Central memory CD8-positive, alpha-beta T cell (primary cell): ENCODE results near the gene MACO1.
"Not testable (repeated sequence)": the region's sequence is repeated elsewhere in the genome, so short reads cannot be mapped to it uniquely, and the experiment has no call there.

ENCODE experiments used
- ATAC-seq: fragments of 150-1000 bp; cut with Tn5 transposase; replicated peaks from 2 replicates; pipeline ENCODE4 v1.10.0; 2022; ENCODE audit warnings: mild to moderate bottlenecking, moderate FRiP score, moderate number of reproducible peaks; ENCODE audit not compliant: poor library complexity, severe bottlenecking; ENCODE audit errors: extremely low read depth
- DNase-seq, 2 donors: peaks; one replicate each; pipeline ENCODE4 v3.0.0; 2021; ENCODE audit warnings: low spot score in 2 of 2
- H3K27ac Mint-ChIP-seq: one replicate; pipeline ENCODE4 v1.8.0; 2022; ENCODE audit warnings: low read depth, mild to moderate bottlenecking, moderate library complexity, mixed read lengths
- H3K27me3 Mint-ChIP-seq: one replicate; pipeline ENCODE4 v1.8.0; 2022; ENCODE audit warnings: mixed read lengths
- H3K36me3 Mint-ChIP-seq: one replicate; pipeline ENCODE4 v1.8.0; 2022; ENCODE audit warnings: mild to moderate bottlenecking, moderate library complexity, mixed read lengths; ENCODE audit not compliant: insufficient read depth
- H3K4me1 Mint-ChIP-seq: one replicate; pipeline ENCODE4 v1.8.0; 2022; ENCODE audit warnings: mixed read lengths
- H3K4me3 Mint-ChIP-seq: one replicate; pipeline ENCODE4 v1.8.0; 2022; ENCODE audit warnings: mild to moderate bottlenecking, moderate library complexity, mixed read lengths
- H3K9me3 Mint-ChIP-seq: one replicate; pipeline ENCODE4 v1.8.0; 2022; ENCODE audit warnings: mixed read lengths

The MACO1 gene

GRCh38 chr1:25447547-25447946, 16.9 kb downstream of the MACO1 start:
- no peaks in the 10 kb centered on the region for H3K9me3 Mint-ChIP-seq
- no peak for ATAC-seq

GRCh38 chr1:25450891-25451290, 20.2 kb downstream of the MACO1 start:
- no peaks in the 10 kb centered on the region for H3K27me3 Mint-ChIP-seq
- ATAC-seq = no peak
- peak overlapping the region; percentile 25 for H3K27ac Mint-ChIP-seq
- H3K4me1 Mint-ChIP-seq = peaks cover 4% of the 10 kb centered on the region
- H3K9me3 Mint-ChIP-seq = no peaks in the 10 kb centered on the region
- no peak overlapping the region for H3K4me3 Mint-ChIP-seq
- no peak for DNase-seq
- H3K36me3 Mint-ChIP-seq = peaks cover 29% of the 10 kb centered on the region

More at GRCh38 chr1:25447547-25447946, 16.9 kb downstream of the MACO1 start:
- Mint-ChIP-seq H3K36me3 (peaks cover 15% of the 10 kb centered on the region), H3K4me3 (no peak overlapping the region), H3K27ac (no peak overlapping the region), H3K4me1 (peaks cover 13% of the 10 kb centered on the region), H3K27me3 (no peaks in the 10 kb centered on the region)
- DNase-seq = no peak

GRCh38 chr1:25451908-25452307, 21.2 kb downstream of the MACO1 start:
- Mint-ChIP-seq H3K27me3 (no peaks in the 10 kb centered on the region), H3K36me3 (peaks cover 38% of the 10 kb centered on the region), H3K4me3 (no peak overlapping the region), H3K9me3 (no peaks in the 10 kb centered on the region), H3K4me1 (no peaks in the 10 kb centered on the region), H3K27ac (no peak overlapping the region)
- no peak for DNase-seq
- no peak for ATAC-seq

GRCh38 chr1:25456502-25456901, 25.8 kb downstream of the MACO1 start:
- H3K27me3 Mint-ChIP-seq = no peaks in the 10 kb centered on the region
- H3K4me3 Mint-ChIP-seq = no peak overlapping the region
- no peak overlapping the region for H3K27ac Mint-ChIP-seq
- no peaks in the 10 kb centered on the region for H3K9me3 Mint-ChIP-seq
- no peaks in the 10 kb centered on the region for H3K4me1 Mint-ChIP-seq
- ATAC-seq = no peak
- H3K36me3 Mint-ChIP-seq = peaks cover 59% of the 10 kb centered on the region
- DNase-seq = no peak

GRCh38 chr1:25458541-25459298, 28.0 kb downstream of the MACO1 start:
- H3K4me1 Mint-ChIP-seq = peaks cover 5% of the 10 kb centered on the region
- H3K36me3 Mint-ChIP-seq = peaks cover 54% of the 10 kb centered on the region
- DNase-seq = no peak
- H3K27me3 Mint-ChIP-seq = no peaks in the 10 kb centered on the region
- no peak overlapping the region for H3K27ac Mint-ChIP-seq
- no peaks in the 10 kb centered on the region for H3K9me3 Mint-ChIP-seq
- no peak for ATAC-seq
- no peak overlapping the region for H3K4me3 Mint-ChIP-seq

GRCh38 chr1:25460020-25460419, 29.3 kb downstream of the MACO1 start:
- no peak overlapping the region for H3K4me3 Mint-ChIP-seq
- ATAC-seq (no peak), DNase-seq (no peak)
- H3K9me3 Mint-ChIP-seq = no peaks in the 10 kb centered on the region
- peaks cover 5% of the 10 kb centered on the region for H3K4me1 Mint-ChIP-seq
- H3K36me3 Mint-ChIP-seq = peaks cover 45% of the 10 kb centered on the region
- no peak overlapping the region for H3K27ac Mint-ChIP-seq
- H3K27me3 Mint-ChIP-seq = no peaks in the 10 kb centered on the region

GRCh38 chr1:25460816-25461215, 30.1 kb downstream of the MACO1 start:
- DNase-seq, ATAC-seq, H3K9me3 Mint-ChIP-seq, H3K4me1 Mint-ChIP-seq, H3K27me3 Mint-ChIP-seq, H3K27ac Mint-ChIP-seq, H3K4me3 Mint-ChIP-seq: not testable (repeated sequence)
- peaks cover 43% of the 10 kb centered on the region for H3K36me3 Mint-ChIP-seq

- Mint-ChIP-seq H3K27me3 (no peaks in the 10 kb centered on the region), H3K36me3 (peaks cover 36% of the 10 kb centered on the region), H3K27ac (no peak overlapping the region), H3K9me3 (no peaks in the 10 kb centered on the region), H3K4me1 (peaks cover 10% of the 10 kb centered on the region), H3K4me3 (no peak overlapping the region)
- ATAC-seq (no peak), DNase-seq (no peak)
Observed at GRCh38 chr1:25461849-25462248, 31.2 kb downstream of the MACO1 start.

GRCh38 chr1:25462732-25463131, 32.0 kb downstream of the MACO1 start:
- H3K9me3 Mint-ChIP-seq = no peaks in the 10 kb centered on the region
- no peak for DNase-seq

GRCh38 chr1:25467193-25467592, 36.5 kb downstream of the MACO1 start:
- ATAC-seq (no peak), DNase-seq (no peak)
- Mint-ChIP-seq H3K4me3 (peak overlapping the region; percentile 23), H3K27me3 (no peaks in the 10 kb centered on the region), H3K27ac (no peak overlapping the region), H3K4me1 (peaks cover 27% of the 10 kb centered on the region), H3K9me3 (no peaks in the 10 kb centered on the region), H3K36me3 (peaks cover 9% of the 10 kb centered on the region)

More at GRCh38 chr1:25462732-25463131, 32.0 kb downstream of the MACO1 start:
- Mint-ChIP-seq H3K27me3 (no peaks in the 10 kb centered on the region), H3K36me3 (peaks cover 33% of the 10 kb centered on the region), H3K27ac (no peak overlapping the region), H3K4me1 (peaks cover 10% of the 10 kb centered on the region), H3K4me3 (no peak overlapping the region)
- ATAC-seq = no peak

- peaks cover 9% of the 10 kb centered on the region for H3K36me3 Mint-ChIP-seq
- ATAC-seq (no peak), DNase-seq (no peak)
- H3K4me1 Mint-ChIP-seq = peaks cover 32% of the 10 kb centered on the region
- H3K9me3 Mint-ChIP-seq = no peaks in the 10 kb centered on the region
- no peak overlapping the region for H3K27ac Mint-ChIP-seq
- no peak overlapping the region for H3K4me3 Mint-ChIP-seq
- H3K27me3 Mint-ChIP-seq = no peaks in the 10 kb centered on the region
Observed at GRCh38 chr1:25467616-25468015, 36.9 kb downstream of the MACO1 start.

- H3K27ac Mint-ChIP-seq = no peak overlapping the region
- H3K27me3 Mint-ChIP-seq = no peaks in the 10 kb centered on the region
Observed at GRCh38 chr1:25468033-25468432, 37.3 kb downstream of the MACO1 start.

GRCh38 chr1:25469177-25469576, 38.5 kb downstream of the MACO1 start:
- Mint-ChIP-seq H3K4me3 (no peak overlapping the region), H3K27me3 (no peaks in the 10 kb centered on the region), H3K9me3 (no peaks in the 10 kb centered on the region), H3K36me3 (peaks cover 9% of the 10 kb centered on the region), H3K27ac (no peak overlapping the region), H3K4me1 (peaks cover 39% of the 10 kb centered on the region)
- ATAC-seq (no peak), DNase-seq (no peak)

More at GRCh38 chr1:25468033-25468432, 37.3 kb downstream of the MACO1 start:
- H3K9me3 Mint-ChIP-seq = no peaks in the 10 kb centered on the region
- peaks cover 9% of the 10 kb centered on the region for H3K36me3 Mint-ChIP-seq
- peaks cover 33% of the 10 kb centered on the region for H3K4me1 Mint-ChIP-seq
- ATAC-seq = no peak
- DNase-seq = no peak
- no peak overlapping the region for H3K4me3 Mint-ChIP-seq
